OCI-LY1 (cell line): Measurements from ENCODE around the gene JOSD2.

ENCODE experiments used
- EZH2 ChIP-seq: fragments of 200-600 bp; sonication (generic), shearing (Covaris generic); IDR thresholded peaks from 2 replicates; pipeline ENCODE4 v1.8.0; 2017; ENCODE audit warnings: borderline replicate concordance, mixed run types, mild to moderate bottlenecking, antibody characterized with exemption, low read length, moderate library complexity, mixed read lengths
- TF ChIP-seq, protein P1 (sequence below): fragments of 200-600 bp; sonication (generic), shearing (Covaris generic); IDR thresholded peaks from 2 replicates; pipeline ENCODE4 v1.5.1; 2017; ENCODE audit warnings: mild to moderate bottlenecking, antibody characterized with exemption, low read length, moderate library complexity, mixed read lengths

DNA sequence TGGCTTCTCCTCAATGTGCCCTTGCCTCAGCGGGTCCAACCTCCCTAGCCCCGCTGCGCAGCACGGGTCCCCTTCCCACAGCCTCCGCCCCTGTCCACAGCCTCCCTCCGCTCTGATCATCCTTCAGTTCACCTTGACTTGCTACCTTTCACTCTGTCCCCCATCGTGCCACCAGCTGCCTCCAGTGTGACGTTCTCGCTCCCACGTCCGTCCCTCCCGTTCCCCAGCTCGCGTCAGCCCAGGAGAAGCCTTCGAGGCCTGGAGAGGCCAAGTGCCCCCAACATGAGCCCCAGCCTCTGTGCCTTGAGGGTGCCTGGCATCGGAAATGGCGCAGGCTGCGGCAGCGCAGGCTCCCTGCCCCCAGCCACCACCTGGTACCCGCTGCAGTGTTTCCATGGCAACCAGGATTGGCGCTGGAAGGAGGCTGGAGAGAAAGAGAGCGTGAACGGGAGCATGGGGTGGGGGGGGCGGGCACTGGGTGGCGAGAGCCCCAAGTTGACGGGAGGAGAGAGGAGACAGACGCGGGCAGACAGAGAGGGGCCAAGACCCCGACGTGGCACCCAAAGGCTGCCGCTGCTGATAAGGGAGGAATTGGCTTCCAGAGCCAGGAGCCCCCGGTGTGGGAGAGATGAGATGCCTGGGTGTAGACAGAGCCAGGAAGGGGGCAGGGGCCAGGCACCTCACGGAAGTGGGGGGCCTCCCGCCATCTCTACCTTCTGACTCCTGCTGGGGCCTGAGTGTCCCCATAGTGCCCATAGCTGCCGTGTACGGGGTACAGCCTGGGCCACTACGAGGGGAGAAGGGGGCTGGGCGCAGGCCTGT, 3.6 kb upstream of the JOSD2 start:
- TF ChIP-seq, protein P1, sequence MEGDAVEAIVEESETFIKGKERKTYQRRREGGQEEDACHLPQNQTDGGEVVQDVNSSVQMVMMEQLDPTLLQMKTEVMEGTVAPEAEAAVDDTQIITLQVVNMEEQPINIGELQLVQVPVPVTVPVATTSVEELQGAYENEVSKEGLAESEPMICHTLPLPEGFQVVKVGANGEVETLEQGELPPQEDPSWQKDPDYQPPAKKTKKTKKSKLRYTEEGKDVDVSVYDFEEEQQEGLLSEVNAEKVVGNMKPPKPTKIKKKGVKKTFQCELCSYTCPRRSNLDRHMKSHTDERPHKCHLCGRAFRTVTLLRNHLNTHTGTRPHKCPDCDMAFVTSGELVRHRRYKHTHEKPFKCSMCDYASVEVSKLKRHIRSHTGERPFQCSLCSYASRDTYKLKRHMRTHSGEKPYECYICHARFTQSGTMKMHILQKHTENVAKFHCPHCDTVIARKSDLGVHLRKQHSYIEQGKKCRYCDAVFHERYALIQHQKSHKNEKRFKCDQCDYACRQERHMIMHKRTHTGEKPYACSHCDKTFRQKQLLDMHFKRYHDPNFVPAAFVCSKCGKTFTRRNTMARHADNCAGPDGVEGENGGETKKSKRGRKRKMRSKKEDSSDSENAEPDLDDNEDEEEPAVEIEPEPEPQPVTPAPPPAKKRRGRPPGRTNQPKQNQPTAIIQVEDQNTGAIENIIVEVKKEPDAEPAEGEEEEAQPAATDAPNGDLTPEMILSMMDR = no peak
- no peak for TF ChIP-seq EZH2
